ENCODE results near the gene RNF123.

Gene RNF123

GRCh38 chr3:49750056-49750455 lies 60.7 kb downstream of the RNF123 start:
- DNase-seq (ENCODE audit: low read depth) = no peak

GRCh38 chr3:49751501-49751900 lies 62.1 kb downstream of the RNF123 start:
- no peak for DNase-seq (ENCODE audit: low read depth)

GRCh38 chr3:49754536-49754935 lies 65.2 kb downstream of the RNF123 start:
- DNase-seq (ENCODE audit: low read depth) = no peak

GRCh38 chr3:49756036-49756435 lies 66.7 kb downstream of the RNF123 start:
- no peak for DNase-seq (ENCODE audit: low read depth)

DNA sequence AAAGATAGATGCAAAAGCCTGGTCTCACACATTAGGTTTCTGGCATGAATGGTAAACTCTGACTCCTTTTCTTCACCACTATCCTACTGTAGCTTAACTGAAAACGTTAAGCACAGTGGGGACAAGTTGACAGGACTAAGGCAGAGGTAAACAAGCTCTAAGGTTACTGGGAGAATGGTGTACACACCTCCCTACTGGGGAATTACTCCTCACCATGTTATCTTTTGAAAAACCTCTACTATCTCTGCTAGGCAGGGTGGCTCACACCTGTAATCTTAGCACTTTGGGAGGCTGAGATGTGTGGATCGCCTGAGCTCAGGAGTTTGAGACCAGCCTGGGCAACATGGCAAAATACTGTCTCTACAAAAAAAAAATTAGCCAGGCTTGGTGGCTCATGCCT lies 67.8 kb downstream of the RNF123 start:
- DNase-seq (ENCODE audit: low read depth) = no peak

- DNase-seq (ENCODE audit: low read depth) = no peak
These were observed 69.9 kb downstream of the RNF123 start for GRCh38 chr3:49759226-49759625.

DNA sequence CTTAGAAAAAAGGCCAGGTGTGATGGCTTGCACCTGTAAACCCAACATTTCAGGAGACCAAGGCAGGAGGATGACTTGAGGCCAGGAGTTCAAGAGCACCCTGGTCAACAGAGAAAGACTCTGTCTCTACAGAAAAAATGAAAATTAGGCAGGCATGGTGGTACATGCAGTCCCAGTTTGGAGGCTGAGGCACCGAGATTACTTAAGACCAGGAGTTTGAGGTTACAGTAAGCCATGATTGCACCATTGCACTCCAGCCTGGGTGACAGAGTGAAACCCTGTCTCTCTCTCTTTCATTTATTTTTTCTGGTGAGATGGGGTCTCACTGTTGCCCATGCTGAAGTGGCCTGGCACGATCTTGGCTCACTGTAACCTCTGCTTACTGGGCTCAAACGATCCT lies 72.3 kb downstream of the RNF123 start:
- DNase-seq (ENCODE audit: low read depth) = no peak

DNA sequence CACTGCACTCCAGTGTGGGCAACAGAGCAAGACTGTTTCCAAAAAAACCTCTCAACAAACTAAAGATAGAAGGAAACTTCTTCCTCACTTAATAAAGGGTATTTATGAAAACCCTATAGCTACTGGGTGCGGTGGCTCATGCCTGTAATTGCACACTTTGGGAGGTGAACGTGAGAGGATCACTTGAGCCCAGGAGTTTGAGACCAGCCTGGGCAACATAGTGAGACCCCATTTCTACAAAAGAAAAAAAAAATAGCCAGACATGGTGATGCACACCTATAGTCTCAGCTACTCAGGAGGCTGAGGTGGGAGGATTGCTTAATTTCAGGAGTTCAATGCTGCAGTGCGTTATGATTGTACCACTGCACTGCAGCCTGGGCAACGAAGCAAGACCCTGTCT lies 74.6 kb downstream of the RNF123 start:
- DNase-seq (ENCODE audit: low read depth) = no peak

GRCh38 chr3:49769286-49769915 lies 80.0 kb downstream of the RNF123 start:
- DNase-seq (ENCODE audit: low read depth) = no peak

DNA sequence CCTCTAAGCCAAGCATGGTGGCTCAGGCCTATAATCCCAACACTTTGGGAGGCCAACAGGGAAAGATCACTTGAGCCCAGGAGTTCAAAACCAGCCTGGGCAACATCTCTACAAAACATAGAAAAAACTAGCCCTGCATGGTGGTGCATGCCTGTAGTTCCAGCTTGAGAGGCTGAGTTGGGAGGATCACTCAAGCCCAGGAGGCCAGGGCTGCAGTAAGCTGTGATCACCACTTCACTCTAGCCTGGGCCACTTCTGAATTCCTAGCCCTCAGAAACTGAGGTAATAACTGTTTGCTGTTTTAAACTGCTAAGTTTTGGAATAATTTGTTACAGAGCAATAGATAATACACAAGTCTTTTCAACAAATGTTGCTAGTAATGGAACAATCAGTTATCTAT lies 80.6 kb downstream of the RNF123 start:
- DNase-seq (ENCODE audit: low read depth) = no peak
